ENCODE measurements around the gene CACNG4. TPM values are rescaled to one million over a fixed set of nuclear protein-coding genes. Genes with fewer than 3 reads are reported as not detected.

CACNG4 gene
- total and polyA plus RNA-seq, 10 donors: not detected

GRCh38 chr17:66975188-66975587 lies 10.7 kb downstream of the CACNG4 start:
- WGBS, 5 donors: 74 to 90% (median 80%) methylated on average over 3 of the region's 3 CpGs
- H3K9me3 ChIP-seq: no peaks in the 10 kb centered on the region
- no peak for DNase-seq
- peaks cover 0 to 89% (median 0%) of the 10 kb centered on the region in 7 donors for H3K27me3 ChIP-seq (replicated peaks in 1 of 7)
- no peak overlapping the region for H3K27ac ChIP-seq
- H3K4me3 ChIP-seq: no peak overlapping the region
- H3K4me1 ChIP-seq: no peaks in the 10 kb centered on the region
- intact Hi-C loops (cut with DNase I; ENCODE audit: low total_unique reads): no loop called here
- TF ChIP-seq POLR2AphosphoS5 (IDR thresholded peaks at IDR 0.05) (no peak), POLR2A (IDR thresholded peaks at IDR 0.05) (no peak)
- TF ChIP-seq, protein P1, sequence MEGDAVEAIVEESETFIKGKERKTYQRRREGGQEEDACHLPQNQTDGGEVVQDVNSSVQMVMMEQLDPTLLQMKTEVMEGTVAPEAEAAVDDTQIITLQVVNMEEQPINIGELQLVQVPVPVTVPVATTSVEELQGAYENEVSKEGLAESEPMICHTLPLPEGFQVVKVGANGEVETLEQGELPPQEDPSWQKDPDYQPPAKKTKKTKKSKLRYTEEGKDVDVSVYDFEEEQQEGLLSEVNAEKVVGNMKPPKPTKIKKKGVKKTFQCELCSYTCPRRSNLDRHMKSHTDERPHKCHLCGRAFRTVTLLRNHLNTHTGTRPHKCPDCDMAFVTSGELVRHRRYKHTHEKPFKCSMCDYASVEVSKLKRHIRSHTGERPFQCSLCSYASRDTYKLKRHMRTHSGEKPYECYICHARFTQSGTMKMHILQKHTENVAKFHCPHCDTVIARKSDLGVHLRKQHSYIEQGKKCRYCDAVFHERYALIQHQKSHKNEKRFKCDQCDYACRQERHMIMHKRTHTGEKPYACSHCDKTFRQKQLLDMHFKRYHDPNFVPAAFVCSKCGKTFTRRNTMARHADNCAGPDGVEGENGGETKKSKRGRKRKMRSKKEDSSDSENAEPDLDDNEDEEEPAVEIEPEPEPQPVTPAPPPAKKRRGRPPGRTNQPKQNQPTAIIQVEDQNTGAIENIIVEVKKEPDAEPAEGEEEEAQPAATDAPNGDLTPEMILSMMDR (IDR thresholded peaks at IDR 0.05 in 8 of 11, conservative IDR thresholded peaks at IDR 0.05 in 3 of 11): no peak
- no peaks in the 10 kb centered on the region for H3K36me3 ChIP-seq

DNA sequence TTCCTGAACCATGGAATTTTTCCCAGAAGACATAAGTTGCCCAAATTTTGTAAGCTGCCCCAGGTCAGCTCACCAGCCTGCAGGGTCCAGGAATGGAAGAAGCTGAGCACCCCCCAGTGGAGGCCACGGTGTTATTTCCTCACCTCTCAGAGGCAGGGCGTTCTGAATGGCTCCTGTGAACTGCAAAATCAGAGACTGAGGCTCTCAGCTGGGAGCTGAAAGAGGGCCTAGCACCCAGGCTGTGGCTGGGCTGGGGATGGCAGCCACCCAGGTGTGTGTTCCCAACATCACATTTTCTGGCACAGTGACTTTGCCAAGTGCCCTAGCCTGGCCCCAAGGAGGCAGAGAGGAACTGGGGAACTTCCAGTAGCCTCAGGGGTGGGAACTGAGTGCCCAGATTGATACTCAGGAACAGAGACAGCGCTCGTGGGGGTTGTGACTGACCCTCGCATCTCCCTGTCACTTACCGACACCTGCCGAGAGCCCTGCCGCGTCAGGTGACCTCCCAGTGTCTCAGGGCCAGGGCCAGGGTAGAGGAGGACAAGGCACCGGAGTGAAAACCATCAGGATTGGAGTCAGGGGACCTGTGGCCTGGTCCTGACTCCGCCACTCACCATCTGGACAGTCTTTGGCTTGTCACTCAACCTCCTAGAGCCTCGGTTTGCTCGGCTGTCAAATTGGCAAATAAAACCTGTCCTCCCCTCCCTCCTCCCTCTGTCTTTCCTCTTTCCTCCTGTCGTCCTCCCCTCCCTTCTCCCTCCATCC lies 11.3 kb downstream of the CACNG4 start:
- H3K9me3 ChIP-seq: no peaks in the 10 kb centered on the region
- H3K4me3 ChIP-seq: no peak overlapping the region
- intact Hi-C loops (cut with DNase I; ENCODE audit: low total_unique reads): no loop called here
- no peak overlapping the region for H3K27ac ChIP-seq
- TF ChIP-seq, protein P1 (IDR thresholded peaks at IDR 0.05 in 8 of 11, conservative IDR thresholded peaks at IDR 0.05 in 3 of 11): no peak
- TF ChIP-seq POLR2AphosphoS5 (IDR thresholded peaks at IDR 0.05): no peak
- WGBS, 5 donors: 38 to 57% (median 51%) methylated on average over 9 to 14 of the region's 14 CpGs
- H3K36me3 ChIP-seq: no peaks in the 10 kb centered on the region
- no peak for DNase-seq
- peaks cover 0 to 85% (median 0%) of the 10 kb centered on the region in 7 donors for H3K27me3 ChIP-seq (replicated peaks in 1 of 7)
- no peaks in the 10 kb centered on the region for H3K4me1 ChIP-seq

DNA sequence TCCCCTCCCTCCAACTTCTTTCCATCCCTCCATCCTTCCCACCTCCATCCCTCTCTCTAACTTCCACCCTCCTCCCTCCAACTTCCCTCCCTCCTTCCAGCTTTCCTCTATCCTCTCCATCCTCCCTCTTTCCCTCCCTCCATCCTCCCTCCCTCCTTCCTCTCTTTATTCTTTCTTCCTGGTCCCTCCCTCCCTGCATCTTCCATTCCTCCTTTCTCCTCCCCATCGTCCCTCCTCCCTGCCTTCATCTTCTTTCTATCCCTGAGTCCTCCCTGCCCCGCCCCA lies 11.8 kb downstream of the CACNG4 start:
- H3K27ac ChIP-seq: no peak overlapping the region
- H3K4me1 ChIP-seq: no peaks in the 10 kb centered on the region
- no peak for TF ChIP-seq POLR2AphosphoS5 (IDR thresholded peaks at IDR 0.05)
- no peak for TF ChIP-seq POLR2A (IDR thresholded peaks at IDR 0.05)
- TF ChIP-seq, protein P1 (IDR thresholded peaks at IDR 0.05 in 8 of 11, conservative IDR thresholded peaks at IDR 0.05 in 3 of 11): no peak
- no peaks in the 10 kb centered on the region for H3K9me3 ChIP-seq
- no peaks in the 10 kb centered on the region for H3K36me3 ChIP-seq
- intact Hi-C loops (cut with DNase I; ENCODE audit: low total_unique reads): no loop called here
- 55 to 74% (median 61%) methylated on average over 2 of the region's 2 CpGs for WGBS, 5 donors
- no peak for DNase-seq
- H3K4me3 ChIP-seq: no peak overlapping the region
- H3K27me3 ChIP-seq (replicated peaks in 1 of 7): peaks cover 0 to 79% (median 0%) of the 10 kb centered on the region in 7 donors

GRCh38 chr17:66976781-66977201 lies 12.3 kb downstream of the CACNG4 start:
- no peak overlapping the region for H3K4me3 ChIP-seq
- intact Hi-C loops (cut with DNase I; ENCODE audit: low total_unique reads): no loop called here
- no peak overlapping the region for H3K27ac ChIP-seq
- no peaks in the 10 kb centered on the region for H3K9me3 ChIP-seq
- H3K4me1 ChIP-seq: no peaks in the 10 kb centered on the region
- 22 to 36% (median 26%) methylated on average over 10 to 11 of the region's 11 CpGs for WGBS, 5 donors
- no peak for TF ChIP-seq POLR2A (IDR thresholded peaks at IDR 0.05)
- TF ChIP-seq, protein P1 (IDR thresholded peaks at IDR 0.05 in 8 of 11, conservative IDR thresholded peaks at IDR 0.05 in 3 of 11): no peak
- no peak for TF ChIP-seq POLR2AphosphoS5 (IDR thresholded peaks at IDR 0.05)
- DNase-seq: no peak
- no peaks in the 10 kb centered on the region for H3K36me3 ChIP-seq
- H3K27me3 ChIP-seq (replicated peaks in 1 of 7): peaks cover 0 to 75% (median 0%) of the 10 kb centered on the region in 7 donors

All from spleen (tissue), 11 donors.